Natural killer cell (primary cell): ENCODE results near the gene PDIA6. TPM values are rescaled to one million over a fixed set of nuclear protein-coding genes. Genes with fewer than 3 reads are reported as not detected.

ENCODE experiments used
- ATAC-seq, 3 donors: fragments of 150-1000 bp in 2 of 3; fragments of 200-7000 bp in 1 of 3; cut with Tn5 transposase; 1 replicate in 1 of 3; 2 replicates in 2 of 3; pipeline ENCODE4 v1.10.0; 2021; ENCODE audit warnings: mild to moderate bottlenecking in 2 of 3, moderate library complexity in 2 of 3
- DNase-seq, 2 donors: peaks; one replicate each; pipeline versions ENCODE4 v3.0.0 to v3.0.0-alpha.2; 2013 to 2021; ENCODE audit warnings: mixed read lengths in 1 of 2
- H3K27ac ChIP-seq: one replicate; pipeline ENCODE4 v1.5.1; 2013; ENCODE audit warnings: mild to moderate bottlenecking, low read length
- H3K27me3 ChIP-seq: one replicate; pipeline ENCODE4 v1.6.1; 2013; ENCODE audit warnings: low read length; ENCODE audit not compliant: control insufficient read depth, insufficient read depth
- H3K36me3 ChIP-seq: one replicate; pipeline ENCODE4 v1.6.1; 2013; ENCODE audit warnings: low read length; ENCODE audit not compliant: control insufficient read depth, insufficient read depth
- H3K4me1 ChIP-seq: one replicate; pipeline ENCODE4 v1.6.1; 2013; ENCODE audit warnings: low read length; ENCODE audit not compliant: control insufficient read depth, insufficient read depth
- H3K4me3 ChIP-seq: one replicate; pipeline ENCODE4 v1.5.1; 2013; ENCODE audit warnings: low read length
- H3K9me3 ChIP-seq: one replicate; pipeline ENCODE4 v1.6.1; 2013; ENCODE audit warnings: low read length; ENCODE audit not compliant: control insufficient read depth, insufficient read depth
- H3K27ac Mint-ChIP-seq, 2 donors: one replicate each; pipeline ENCODE4 v1.8.0; 2022; ENCODE audit warnings: mild to moderate bottlenecking in 2 of 2, mixed read lengths in 2 of 2, moderate library complexity in 1 of 2
- H3K27me3 Mint-ChIP-seq, 2 donors: one replicate each; pipeline ENCODE4 v1.8.0; 2022; ENCODE audit warnings: low read depth in 2 of 2, mixed read lengths in 2 of 2
- H3K36me3 Mint-ChIP-seq: one replicate; pipeline ENCODE4 v1.8.0; 2022; ENCODE audit warnings: mixed read lengths
- H3K4me1 Mint-ChIP-seq, 2 donors: one replicate each; pipeline ENCODE4 v1.8.0; 2022; ENCODE audit warnings: mixed read lengths in 2 of 2
- H3K4me3 Mint-ChIP-seq: one replicate; pipeline ENCODE4 v1.8.0; 2022; ENCODE audit warnings: mild to moderate bottlenecking, moderate library complexity, mixed read lengths
- H3K9me3 Mint-ChIP-seq, 2 donors: one replicate each; pipeline ENCODE4 v1.8.0; 2022; ENCODE audit warnings: mixed read lengths in 2 of 2
- CTCF ChIP-seq: fragments of 200-600 bp; IDR thresholded peaks from one replicate; pipeline ENCODE4 v1.8.0; 2022; ENCODE audit warnings: antibody characterized with exemption
- WGBS: methylation state at CpG from one replicate; pipeline ENCODE4 v1.1.7; 2013; ENCODE audit warnings: missing lambda C conversion rate; ENCODE audit not compliant: insufficient coverage; 5-methylcytosine and 5-hydroxymethylcytosine counted together
- intact Hi-C: fragments of 100-400 bp; cut with micrococcal nuclease; formaldehyde crosslinking; loops from one replicate; pipeline ENCODE4 v1.14.2; 2022
- total RNA-seq, 4 donors: library from RNA; stranded (reverse); fragments of 120-200 nt in 1 of 4; gene quantifications; one replicate each; pipeline versions ENCODE4 v1.2.3 to v1.2.4, GENCODE V29; 2013 to 2022

Gene PDIA6
- total RNA-seq, 3 donors from 2014 or later (not counting 1 experiment from before 2014, with no cell fraction given) = 57.4 to 81.2 (median 58.7) TPM

- Mint-ChIP-seq H3K9me3 (no peaks in the 10 kb centered on the region), H3K4me1 (no peaks in the 10 kb centered on the region), H3K27ac (no peak overlapping the region), H3K27me3 (peaks cover 0 to 3% of the 10 kb centered on the region in 2 donors), H3K4me3 (no peak overlapping the region), H3K36me3 (no peaks in the 10 kb centered on the region)
- 90% methylated on average over 11 of the region's 11 CpGs for WGBS
- intact Hi-C loops = no loop called here
- Histone ChIP-seq H3K4me1 (no peaks in the 10 kb centered on the region), H3K27ac (no peak overlapping the region), H3K9me3 (no peaks in the 10 kb centered on the region), H3K36me3 (no peaks in the 10 kb centered on the region), H3K27me3 (no peaks in the 10 kb centered on the region), H3K4me3 (no peak overlapping the region)
- no peak for TF ChIP-seq CTCF
- DNase-seq = no peak
- no peak for ATAC-seq
These were observed 53.4 kb downstream of the PDIA6 start for GRCh38 chr2:10759151-10759714.

- H3K4me3 Mint-ChIP-seq = no peak overlapping the region
- H3K4me3 ChIP-seq = no peak overlapping the region
- DNase-seq (no peak), ATAC-seq (no peak)
- WGBS = 94% methylated on average over 5 of the region's 6 CpGs
- no peaks in the 10 kb centered on the region for H3K4me1 ChIP-seq
- peaks cover 0 to 2% of the 10 kb centered on the region in 2 donors for H3K27me3 Mint-ChIP-seq
- no peaks in the 10 kb centered on the region for H3K27me3 ChIP-seq
- H3K36me3 Mint-ChIP-seq = no peaks in the 10 kb centered on the region
- no peaks in the 10 kb centered on the region for H3K9me3 Mint-ChIP-seq
- H3K27ac Mint-ChIP-seq = no peak overlapping the region
- H3K9me3 ChIP-seq = no peaks in the 10 kb centered on the region
- H3K36me3 ChIP-seq = no peaks in the 10 kb centered on the region
- TF ChIP-seq CTCF = no peak
- intact Hi-C loops = no loop called here
- H3K4me1 Mint-ChIP-seq = no peaks in the 10 kb centered on the region
- H3K27ac ChIP-seq = no peak overlapping the region
These were observed 54.7 kb downstream of the PDIA6 start for GRCh38 chr2:10757814-10758286.

GRCh38 chr2:10755621-10756020 is 57.0 kb downstream of the PDIA6 start:
- no peaks in the 10 kb centered on the region for H3K27me3 ChIP-seq
- Mint-ChIP-seq H3K27ac (no peak overlapping the region), H3K27me3 (peaks cover 6% of the 10 kb centered on the region in 2 donors), H3K36me3 (no peaks in the 10 kb centered on the region), H3K4me3 (no peak overlapping the region), H3K4me1 (no peaks in the 10 kb centered on the region), H3K9me3 (no peaks in the 10 kb centered on the region)
- TF ChIP-seq CTCF = no peak
- H3K9me3 ChIP-seq = no peaks in the 10 kb centered on the region
- no peak overlapping the region for H3K27ac ChIP-seq
- no peak overlapping the region for H3K4me3 ChIP-seq
- no peaks in the 10 kb centered on the region for H3K4me1 ChIP-seq
- no peaks in the 10 kb centered on the region for H3K36me3 ChIP-seq
- ATAC-seq = no peak
- intact Hi-C loops = no loop called here
- WGBS = 86% methylated on average over 7 of the region's 7 CpGs
- no peak for DNase-seq

GRCh38 chr2:10753876-10754275 is 58.7 kb downstream of the PDIA6 start:
- no peak for TF ChIP-seq CTCF
- no peak overlapping the region for H3K4me3 Mint-ChIP-seq
- H3K9me3 Mint-ChIP-seq = no peaks in the 10 kb centered on the region
- Histone ChIP-seq H3K27ac (no peak overlapping the region), H3K9me3 (no peaks in the 10 kb centered on the region), H3K4me1 (no peaks in the 10 kb centered on the region), H3K4me3 (no peak overlapping the region), H3K27me3 (no peaks in the 10 kb centered on the region), H3K36me3 (no peaks in the 10 kb centered on the region)
- H3K4me1 Mint-ChIP-seq = no peaks in the 10 kb centered on the region
- no peak overlapping the region for H3K27ac Mint-ChIP-seq
- ATAC-seq (no peak), DNase-seq (no peak)
- WGBS = 84% methylated on average over 8 of the region's 8 CpGs
- no peaks in the 10 kb centered on the region for H3K36me3 Mint-ChIP-seq
- intact Hi-C loops = no loop called here
- peaks cover 8 to 10% of the 10 kb centered on the region in 2 donors for H3K27me3 Mint-ChIP-seq
